IMR-90 (cell line): ENCODE results near the gene ATXN1. TPM values are rescaled to one million over a fixed set of nuclear protein-coding genes. Genes with fewer than 3 reads are reported as not detected.

Source experiments
- ATAC-seq: fragments of 200-7000 bp; cut with Tn5 transposase; 2 replicates; pipeline ENCODE4 v1.9.1; 2020; ENCODE audit warnings: low read depth, mild to moderate bottlenecking, moderate library complexity
- BruUV-seq: library from RNA; stranded (reverse); fragments of 400-500 nt; replicated peaks from 2 replicates; lab custom pipeline; 2021; lab: Mats Ljungman, UMichigan
- CTCF ChIA-PET: fragments of 300-600 bp; formaldehyde crosslinking; extraction: SDS; loops from one replicate; lab custom pipeline; 2021; ENCODE audit warnings: antibody characterized with exemption; lab: Yijun Ruan, JAX
- POLR2A ChIA-PET: fragments of 300-600 bp; sonication (Branson Sonifier 250); formaldehyde crosslinking; loops from one replicate; lab custom pipeline; 2022; ENCODE audit warnings: antibody characterized with exemption; ENCODE audit not compliant: unreplicated experiment; lab: Charles Lee
- DNase-seq: peaks from one replicate; pipeline ENCODE4 v3.0.0; 2013
- H2AFZ ChIP-seq: replicated peaks from 2 replicates; pipeline ENCODE3; 2013; ENCODE audit warnings: low read length, mild to moderate bottlenecking; ENCODE audit not compliant: poor library complexity
- H2AK5ac ChIP-seq: 2 replicates; pipeline ENCODE4 v1.6.1; 2013; ENCODE audit warnings: low read depth, low read length, inconsistent platforms
- H2AK9ac ChIP-seq: replicated peaks from 2 replicates; pipeline ENCODE3; 2013; ENCODE audit warnings: mild to moderate bottlenecking, low read depth, low read length, moderate library complexity; ENCODE audit not compliant: poor library complexity
- H2BK120ac ChIP-seq: 2 replicates; pipeline ENCODE4 v1.6.1; 2013; ENCODE audit warnings: low read depth, low read length, inconsistent platforms
- H2BK15ac ChIP-seq: 3 replicates; pipeline ENCODE4 v1.6.1; 2013; ENCODE audit warnings: low read depth, low read length, inconsistent platforms
- H2BK20ac ChIP-seq: 2 replicates; pipeline ENCODE4 v1.6.1; 2013; ENCODE audit warnings: low read depth, mild to moderate bottlenecking, inconsistent platforms, low read length, moderate library complexity
- H2BK5ac ChIP-seq: 2 replicates; pipeline ENCODE4 v1.6.1; 2013; ENCODE audit warnings: mild to moderate bottlenecking, low read depth, low read length, inconsistent platforms; ENCODE audit not compliant: poor library complexity, severe bottlenecking
- H3K14ac ChIP-seq: replicated peaks from 2 replicates; pipeline ENCODE4 v1.6.1; 2013; ENCODE audit warnings: low read depth, low read length, inconsistent platforms
- H3K18ac ChIP-seq: 2 replicates; pipeline ENCODE4 v1.6.1; 2013; ENCODE audit warnings: low read depth, low read length, control low read depth
- H3K23ac ChIP-seq: 2 replicates; pipeline ENCODE4 v1.6.1; 2013; ENCODE audit warnings: low read depth, low read length, inconsistent platforms
- H3K27ac ChIP-seq: 2 replicates; pipeline ENCODE4 v1.5.1; 2013; ENCODE audit warnings: mild to moderate bottlenecking, control low read depth, low read length; ENCODE audit not compliant: insufficient read depth
- H3K27me3 ChIP-seq: 2 replicates; pipeline ENCODE4 v1.6.1; 2013; ENCODE audit warnings: low read length; ENCODE audit not compliant: control insufficient read depth, insufficient read depth
- H3K36me3 ChIP-seq: 2 replicates; pipeline ENCODE4 v1.6.1; 2013; ENCODE audit warnings: low read length, mixed read lengths; ENCODE audit not compliant: control insufficient read depth, insufficient read depth
- H3K4ac ChIP-seq: 2 replicates; pipeline ENCODE4 v1.6.1; 2013; ENCODE audit warnings: low read depth, low read length, inconsistent platforms
- H3K4me1 ChIP-seq: 2 replicates; pipeline ENCODE4 v1.6.1; 2013; ENCODE audit warnings: low read length, mixed read lengths; ENCODE audit not compliant: control insufficient read depth, insufficient read depth
- H3K4me2 ChIP-seq: 2 replicates; pipeline ENCODE4 v1.6.1; 2013; ENCODE audit warnings: low read depth, mild to moderate bottlenecking, control low read depth, low read length, moderate library complexity
- H3K4me3 ChIP-seq: 2 replicates; pipeline ENCODE4 v1.5.1; 2013; ENCODE audit warnings: low read depth, mild to moderate bottlenecking, control low read depth, low read length, moderate library complexity; ENCODE audit not compliant: insufficient read depth
- H3K56ac ChIP-seq: 2 replicates; pipeline ENCODE4 v1.6.1; 2013; ENCODE audit warnings: low read length, inconsistent platforms; ENCODE audit not compliant: insufficient read depth; ENCODE audit errors: extremely low read depth
- H3K79me1 ChIP-seq, 2 experiments: 2 replicates each; pipeline ENCODE4 v1.6.1; 2013; ENCODE audit warnings: low read length in 2 of 2, inconsistent platforms in 1 of 2, low read depth in 1 of 2
- H3K9ac ChIP-seq: 2 replicates; pipeline ENCODE4 v1.6.1; 2013; ENCODE audit warnings: low read depth, low read length, control low read depth
- H3K9me1 ChIP-seq: 2 replicates; pipeline ENCODE4 v1.6.1; 2013; ENCODE audit warnings: low read length, inconsistent platforms; ENCODE audit not compliant: insufficient read depth
- H3K9me3 ChIP-seq: 2 replicates; pipeline ENCODE4 v1.6.1; 2013; ENCODE audit warnings: low read length; ENCODE audit not compliant: control insufficient read depth, insufficient read depth
- H4K20me1 ChIP-seq: 2 replicates; pipeline ENCODE4 v1.6.1; 2013; ENCODE audit warnings: low read length, inconsistent platforms; ENCODE audit not compliant: insufficient read depth
- H4K5ac ChIP-seq: 2 replicates; pipeline ENCODE4 v1.6.1; 2013; ENCODE audit warnings: mild to moderate bottlenecking, low read depth, low read length, control low read depth
- H4K8ac ChIP-seq, 2 experiments: 2 replicates each; pipeline ENCODE4 v1.6.1; 2013; ENCODE audit warnings: low read depth in 2 of 2, low read length in 2 of 2, control low read depth in 1 of 2, inconsistent platforms in 1 of 2
- H4K91ac ChIP-seq: 2 replicates; pipeline ENCODE4 v1.6.1; 2013; ENCODE audit warnings: low read depth, low read length, inconsistent platforms; ENCODE audit not compliant: insufficient read depth
- CEBPB ChIP-seq: IDR thresholded peaks from 2 replicates; pipeline ENCODE4 v1.6.1; 2012; ENCODE audit warnings: low read depth, low read length, improper control_type of control experiment
- ELK1 ChIP-seq: fragments of 150-350 bp; IDR thresholded peaks from 2 replicates; pipeline ENCODE4 v1.6.1; 2016; ENCODE audit warnings: low read depth, mild to moderate bottlenecking, low read length, moderate library complexity, borderline replicate concordance
- FOS ChIP-seq: fragments of 150-350 bp; IDR thresholded peaks from 2 replicates; pipeline ENCODE4 v1.6.1; 2016; ENCODE audit warnings: low read depth, low read length
- MAZ ChIP-seq: IDR thresholded peaks from 2 replicates; pipeline ENCODE4 v1.6.1; 2012; ENCODE audit warnings: low read depth, mild to moderate bottlenecking, low read length, improper control_type of control experiment, moderate library complexity, borderline replicate concordance
- NFE2L2 ChIP-seq: fragments of 150-350 bp; IDR thresholded peaks from 2 replicates; pipeline ENCODE4 v1.6.1; 2016; ENCODE audit warnings: low read depth, mild to moderate bottlenecking, low read length
- RAD21 ChIP-seq: IDR thresholded peaks from 2 replicates; pipeline ENCODE4 v1.6.1; 2012; ENCODE audit warnings: low read length, improper control_type of control experiment
- WGBS, 2 experiments: methylation state at CpG; one replicate each; pipeline versions ENCODE4 v1.1.5 to v1.1.7; 2013; ENCODE audit warnings: missing lambda C conversion rate in 2 of 2; ENCODE audit not compliant: insufficient read length in 1 of 2; ENCODE audit errors: extremely low coverage in 2 of 2; 5-methylcytosine and 5-hydroxymethylcytosine counted together
- dilution Hi-C: fragments of 300-500 bp; cut with HindIII; formaldehyde crosslinking; loops from one replicate; pipeline ENCODE4 v1.14.3; 2018; ENCODE audit warnings: low sequenced_read_pairs; ENCODE audit not compliant: unreplicated experiment
- in situ Hi-C: fragments of 300-500 bp; cut with MboI; formaldehyde crosslinking; loops from 3 replicates; pipeline ENCODE4 v1.14.3; 2019; ENCODE audit warnings: low sequenced_read_pairs, inconsistent platforms, mixed read lengths
- intact Hi-C: fragments of 100-400 bp; cut with micrococcal nuclease; formaldehyde crosslinking; loops from 2 replicates; pipeline ENCODE4 v1.10.0; 2022
- polyA plus RNA-seq, 3 experiments: library from polyadenylated mRNA; depleted of rRNA; stranded (reverse); fragments of >200 nt; gene quantifications; 2 replicates each; pipeline ENCODE4 v1.2.3, GENCODE V29; 2012; ENCODE audit warnings: low replicate concordance in 1 of 3
- total RNA-seq: library from RNA; depleted of rRNA; stranded (reverse); fragments of >200 nt; gene quantifications from 2 replicates; pipeline ENCODE4 v1.2.3, GENCODE V29; 2012
- TF ChIP-seq, protein P1 (sequence below): fragments of 150-350 bp; IDR thresholded peaks from 2 replicates; pipeline ENCODE4 v1.6.1; 2017; ENCODE audit warnings: mild to moderate bottlenecking, antibody characterized with exemption, low read length, low read depth
- TF ChIP-seq, protein P2 (sequence below): conservative IDR thresholded peaks from 2 replicates; pipeline ENCODE4 v1.5.1; 2012; ENCODE audit warnings: mild to moderate bottlenecking, low read depth, low read length, improper control_type of control experiment

Gene ATXN1
- total and polyA plus RNA-seq, 2 of the 4 experiments (the other 2 are of a cell fraction): 7.3 to 11.1 TPM

DNA sequence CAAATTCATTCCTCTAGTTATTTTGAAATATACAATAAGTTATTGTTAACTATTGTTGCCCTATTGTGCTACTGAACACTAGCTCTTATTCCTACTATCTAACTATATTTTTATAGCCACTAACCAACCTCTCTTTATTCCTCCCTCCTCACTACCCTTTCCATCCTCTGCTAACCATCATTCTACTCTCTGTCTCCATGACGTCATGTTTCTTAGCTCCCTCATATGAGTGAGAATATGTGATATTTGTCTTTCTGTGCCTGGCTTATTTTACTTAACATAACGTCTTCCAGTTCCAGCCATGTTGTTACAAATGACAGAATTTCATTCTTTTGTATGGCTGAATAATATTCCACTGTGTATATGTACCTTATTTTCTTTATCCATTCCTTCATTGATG is 95.3 kb downstream of the ATXN1 start:
- ChIA-PET POLR2A (no interaction called here), CTCF (no interaction called here)
- Histone ChIP-seq H3K4me1 (peaks cover 6% of the 10 kb centered on the region), H2AK5ac (no peak overlapping the region), H3K4me3 (no peak overlapping the region), H2BK20ac (no peak overlapping the region), H3K4me2 (no peak overlapping the region), H3K23ac (no peak overlapping the region), H3K18ac (no peak overlapping the region), H2BK15ac (no peak overlapping the region), H4K5ac (no peak overlapping the region), H4K91ac (no peak overlapping the region), H3K36me3 (peaks cover 5% of the 10 kb centered on the region), H3K56ac (no peak overlapping the region), H3K79me1 (peaks cover 33 to 35% of the 10 kb centered on the region in 2 experiments), H4K20me1 (peaks cover 5% of the 10 kb centered on the region; the same call in 1 of the 2 replicates), H3K9me1 (peaks cover 6% of the 10 kb centered on the region), H2AK9ac (no peak overlapping the region), H2AFZ (no peak overlapping the region), H3K27ac (no peak overlapping the region), H3K14ac (no peak overlapping the region), H2BK120ac (no peak overlapping the region), H3K4ac (no peak overlapping the region), H4K8ac (no peak overlapping the region), H2BK5ac (no peak overlapping the region), H3K9me3 (peaks cover 4% of the 10 kb centered on the region), H3K9ac (no peak overlapping the region), H3K27me3 (no peaks in the 10 kb centered on the region)
- DNase-seq (no peak), ATAC-seq (no peak)
- no TSS peak for BruUV-seq
- intact Hi-C loops (no loop called here), dilution Hi-C loops (no loop called here), in situ Hi-C loops (no loop called here)
- TF ChIP-seq, protein P1, sequence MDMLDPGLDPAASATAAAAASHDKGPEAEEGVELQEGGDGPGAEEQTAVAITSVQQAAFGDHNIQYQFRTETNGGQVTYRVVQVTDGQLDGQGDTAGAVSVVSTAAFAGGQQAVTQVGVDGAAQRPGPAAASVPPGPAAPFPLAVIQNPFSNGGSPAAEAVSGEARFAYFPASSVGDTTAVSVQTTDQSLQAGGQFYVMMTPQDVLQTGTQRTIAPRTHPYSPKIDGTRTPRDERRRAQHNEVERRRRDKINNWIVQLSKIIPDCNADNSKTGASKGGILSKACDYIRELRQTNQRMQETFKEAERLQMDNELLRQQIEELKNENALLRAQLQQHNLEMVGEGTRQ: no peak
- TF ChIP-seq ELK1 (no peak), NFE2L2 (no peak), CEBPB (no peak), FOS (no peak), MAZ (no peak), RAD21 (no peak)
- TF ChIP-seq, protein P2, sequence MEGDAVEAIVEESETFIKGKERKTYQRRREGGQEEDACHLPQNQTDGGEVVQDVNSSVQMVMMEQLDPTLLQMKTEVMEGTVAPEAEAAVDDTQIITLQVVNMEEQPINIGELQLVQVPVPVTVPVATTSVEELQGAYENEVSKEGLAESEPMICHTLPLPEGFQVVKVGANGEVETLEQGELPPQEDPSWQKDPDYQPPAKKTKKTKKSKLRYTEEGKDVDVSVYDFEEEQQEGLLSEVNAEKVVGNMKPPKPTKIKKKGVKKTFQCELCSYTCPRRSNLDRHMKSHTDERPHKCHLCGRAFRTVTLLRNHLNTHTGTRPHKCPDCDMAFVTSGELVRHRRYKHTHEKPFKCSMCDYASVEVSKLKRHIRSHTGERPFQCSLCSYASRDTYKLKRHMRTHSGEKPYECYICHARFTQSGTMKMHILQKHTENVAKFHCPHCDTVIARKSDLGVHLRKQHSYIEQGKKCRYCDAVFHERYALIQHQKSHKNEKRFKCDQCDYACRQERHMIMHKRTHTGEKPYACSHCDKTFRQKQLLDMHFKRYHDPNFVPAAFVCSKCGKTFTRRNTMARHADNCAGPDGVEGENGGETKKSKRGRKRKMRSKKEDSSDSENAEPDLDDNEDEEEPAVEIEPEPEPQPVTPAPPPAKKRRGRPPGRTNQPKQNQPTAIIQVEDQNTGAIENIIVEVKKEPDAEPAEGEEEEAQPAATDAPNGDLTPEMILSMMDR: no peak
- WGBS, 2 experiments: no CpG with 5 or more reads among the region's 2 CpGs
